Ishikawa (cell line): ENCODE data around the gene UBL7.

Source experiments
- CEBPB ChIP-seq: IDR thresholded peaks from 2 replicates; pipeline ENCODE4 v1.6.1; 2012
- CREB1 ChIP-seq: IDR thresholded peaks from 2 replicates; pipeline ENCODE4 v1.6.1; 2012; ENCODE audit warnings: low read depth
- EGR1 ChIP-seq: IDR thresholded peaks from 2 replicates; pipeline ENCODE4 v1.6.1; 2012
- EP300 ChIP-seq: IDR thresholded peaks from 2 replicates; pipeline ENCODE4 v1.6.1; 2012; ENCODE audit warnings: borderline replicate concordance
- FOXM1 ChIP-seq: IDR thresholded peaks from 2 replicates; pipeline ENCODE4 v1.6.1; 2012; ENCODE audit warnings: low read depth, borderline replicate concordance
- NFIC ChIP-seq: IDR thresholded peaks from 2 replicates; pipeline ENCODE4 v1.6.1; 2012
- RAD21 ChIP-seq: IDR thresholded peaks from 2 replicates; pipeline ENCODE4 v1.6.1; 2012; ENCODE audit warnings: low read depth
- TAF1 ChIP-seq: IDR thresholded peaks from 2 replicates; pipeline ENCODE4 v1.6.1; 2012; ENCODE audit warnings: low read depth, mild to moderate bottlenecking
- TCF12 ChIP-seq: IDR thresholded peaks from 2 replicates; pipeline ENCODE4 v1.6.1; 2012; ENCODE audit warnings: low read depth
- TEAD4 ChIP-seq: IDR thresholded peaks from 2 replicates; pipeline ENCODE4 v1.6.1; 2012
- YY1 ChIP-seq: IDR thresholded peaks from 2 replicates; pipeline ENCODE4 v1.6.1; 2012; ENCODE audit warnings: low read depth
- ZBTB7A ChIP-seq: IDR thresholded peaks from 2 replicates; pipeline ENCODE4 v1.6.1; 2012; ENCODE audit warnings: low read depth
- TF ChIP-seq, protein P1 (sequence below): IDR thresholded peaks from 2 replicates; pipeline ENCODE4 v1.6.1; 2012
- TF ChIP-seq, protein P2 (sequence below): IDR thresholded peaks from 2 replicates; pipeline ENCODE4 v1.6.1; 2012
- TF ChIP-seq, protein P3 (sequence below): IDR thresholded peaks from 2 replicates; pipeline ENCODE4 v1.6.1; 2012; ENCODE audit warnings: low read depth, mild to moderate bottlenecking

The UBL7 gene

DNA sequence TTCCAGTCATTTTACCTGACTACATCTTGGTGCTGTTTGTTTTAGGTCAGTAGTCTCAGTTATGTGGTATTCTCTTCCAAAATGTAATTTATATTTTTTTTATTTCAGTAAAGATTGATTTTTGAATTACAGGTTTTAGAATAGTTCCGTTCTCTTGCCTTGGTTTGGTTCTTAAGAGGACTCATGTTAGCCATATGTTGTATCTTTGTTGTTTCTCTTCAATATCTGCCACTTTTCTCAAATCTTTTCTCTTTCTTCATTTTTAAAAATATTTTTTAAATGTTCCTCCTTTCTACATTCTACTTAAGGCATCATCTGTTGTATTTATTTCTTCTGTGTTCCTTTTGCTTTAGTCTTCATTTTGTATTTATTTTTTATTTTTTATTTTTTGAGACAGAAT is 5.6 kb upstream of the UBL7 start:
- TF ChIP-seq ZBTB7A (no peak), CEBPB (no peak)

DNA sequence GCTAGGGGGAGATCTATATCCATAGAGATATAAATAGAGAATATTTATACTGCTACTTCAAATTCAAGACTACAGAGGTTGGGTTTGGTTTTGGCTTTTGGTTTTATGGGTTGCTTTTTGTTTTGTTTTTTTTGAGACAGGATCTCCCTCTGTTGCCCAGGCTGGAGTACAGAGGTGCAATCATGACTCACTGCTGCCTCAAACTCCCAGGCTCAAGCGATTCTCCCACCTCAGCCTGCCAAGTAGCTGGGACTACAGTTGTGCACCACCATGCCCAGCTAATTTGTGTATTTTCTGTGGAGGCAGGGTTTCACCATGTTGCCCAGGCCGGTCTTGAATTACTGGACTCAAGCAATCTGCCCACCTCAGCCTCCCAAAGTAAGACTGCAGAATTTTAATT is 3.9 kb upstream of the UBL7 start:
- TF ChIP-seq, protein P1, sequence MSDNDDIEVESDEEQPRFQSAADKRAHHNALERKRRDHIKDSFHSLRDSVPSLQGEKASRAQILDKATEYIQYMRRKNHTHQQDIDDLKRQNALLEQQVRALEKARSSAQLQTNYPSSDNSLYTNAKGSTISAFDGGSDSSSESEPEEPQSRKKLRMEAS = no peak
- TF ChIP-seq NFIC (no peak), EGR1 (no peak), YY1 (no peak), RAD21 (no peak), CEBPB (no peak), TEAD4 (no peak), ZBTB7A (no peak), TAF1 (no peak), EP300 (no peak), CREB1 (no peak), TCF12 (no peak), FOXM1 (no peak)
- TF ChIP-seq, protein P2, sequence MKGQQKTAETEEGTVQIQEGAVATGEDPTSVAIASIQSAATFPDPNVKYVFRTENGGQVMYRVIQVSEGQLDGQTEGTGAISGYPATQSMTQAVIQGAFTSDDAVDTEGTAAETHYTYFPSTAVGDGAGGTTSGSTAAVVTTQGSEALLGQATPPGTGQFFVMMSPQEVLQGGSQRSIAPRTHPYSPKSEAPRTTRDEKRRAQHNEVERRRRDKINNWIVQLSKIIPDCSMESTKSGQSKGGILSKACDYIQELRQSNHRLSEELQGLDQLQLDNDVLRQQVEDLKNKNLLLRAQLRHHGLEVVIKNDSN = no peak
- TF ChIP-seq, protein P3, sequence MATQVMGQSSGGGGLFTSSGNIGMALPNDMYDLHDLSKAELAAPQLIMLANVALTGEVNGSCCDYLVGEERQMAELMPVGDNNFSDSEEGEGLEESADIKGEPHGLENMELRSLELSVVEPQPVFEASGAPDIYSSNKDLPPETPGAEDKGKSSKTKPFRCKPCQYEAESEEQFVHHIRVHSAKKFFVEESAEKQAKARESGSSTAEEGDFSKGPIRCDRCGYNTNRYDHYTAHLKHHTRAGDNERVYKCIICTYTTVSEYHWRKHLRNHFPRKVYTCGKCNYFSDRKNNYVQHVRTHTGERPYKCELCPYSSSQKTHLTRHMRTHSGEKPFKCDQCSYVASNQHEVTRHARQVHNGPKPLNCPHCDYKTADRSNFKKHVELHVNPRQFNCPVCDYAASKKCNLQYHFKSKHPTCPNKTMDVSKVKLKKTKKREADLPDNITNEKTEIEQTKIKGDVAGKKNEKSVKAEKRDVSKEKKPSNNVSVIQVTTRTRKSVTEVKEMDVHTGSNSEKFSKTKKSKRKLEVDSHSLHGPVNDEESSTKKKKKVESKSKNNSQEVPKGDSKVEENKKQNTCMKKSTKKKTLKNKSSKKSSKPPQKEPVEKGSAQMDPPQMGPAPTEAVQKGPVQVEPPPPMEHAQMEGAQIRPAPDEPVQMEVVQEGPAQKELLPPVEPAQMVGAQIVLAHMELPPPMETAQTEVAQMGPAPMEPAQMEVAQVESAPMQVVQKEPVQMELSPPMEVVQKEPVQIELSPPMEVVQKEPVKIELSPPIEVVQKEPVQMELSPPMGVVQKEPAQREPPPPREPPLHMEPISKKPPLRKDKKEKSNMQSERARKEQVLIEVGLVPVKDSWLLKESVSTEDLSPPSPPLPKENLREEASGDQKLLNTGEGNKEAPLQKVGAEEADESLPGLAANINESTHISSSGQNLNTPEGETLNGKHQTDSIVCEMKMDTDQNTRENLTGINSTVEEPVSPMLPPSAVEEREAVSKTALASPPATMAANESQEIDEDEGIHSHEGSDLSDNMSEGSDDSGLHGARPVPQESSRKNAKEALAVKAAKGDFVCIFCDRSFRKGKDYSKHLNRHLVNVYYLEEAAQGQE = no peak

DNA sequence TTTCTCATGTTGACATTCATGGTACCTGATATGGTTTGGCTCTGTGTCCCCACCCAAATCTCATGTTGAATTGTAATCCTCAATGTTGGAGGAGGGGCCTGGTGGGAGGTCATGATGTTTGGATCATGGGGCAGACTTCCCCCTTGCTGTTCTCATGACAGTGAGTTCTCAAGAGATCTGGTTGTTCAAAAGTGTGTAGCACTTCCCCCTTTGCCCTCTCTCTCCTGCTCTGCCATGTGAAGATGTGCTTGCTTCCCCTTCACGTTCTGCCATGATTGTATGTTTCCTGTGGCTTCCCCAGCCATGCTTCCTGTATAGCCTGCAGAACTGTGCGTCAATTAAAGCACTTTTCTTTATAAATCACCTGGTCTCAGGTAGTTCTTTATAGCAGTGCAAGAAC is 3.3 kb upstream of the UBL7 start:
- no peak for TF ChIP-seq YY1
- TF ChIP-seq, protein P3 = no peak
- no peak for TF ChIP-seq TAF1
- TF ChIP-seq, protein P2 = no peak
- TF ChIP-seq EGR1 = no peak
- TF ChIP-seq TCF12 = no peak
- no peak for TF ChIP-seq TEAD4
- TF ChIP-seq, protein P1 = no peak
- TF ChIP-seq CEBPB = no peak
- no peak for TF ChIP-seq RAD21
- no peak for TF ChIP-seq FOXM1
- no peak for TF ChIP-seq ZBTB7A
- no peak for TF ChIP-seq NFIC
- TF ChIP-seq EP300 = no peak
- TF ChIP-seq CREB1 = no peak

DNA sequence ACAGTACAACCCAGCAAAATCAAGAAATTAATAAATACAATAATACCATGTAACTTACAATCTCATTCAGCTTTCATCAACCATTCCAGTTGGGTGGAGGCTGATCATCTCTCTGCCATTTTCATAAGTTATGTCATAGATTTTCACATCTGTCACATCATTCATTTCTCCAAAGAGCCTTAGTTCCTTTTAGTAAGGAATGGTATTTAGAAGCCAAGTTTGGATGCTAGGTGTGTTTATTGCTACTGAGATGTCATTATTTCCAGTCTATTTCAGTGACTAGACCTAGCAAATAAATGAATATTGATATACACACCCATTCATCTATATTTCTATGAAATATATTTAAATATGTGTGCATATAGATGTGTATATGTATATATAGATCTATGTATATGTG is 2.7 kb upstream of the UBL7 start:
- no peak for TF ChIP-seq RAD21
- TF ChIP-seq EP300 = no peak
- TF ChIP-seq, protein P2 = no peak
- TF ChIP-seq, protein P3 = no peak
- TF ChIP-seq CEBPB = no peak
- no peak for TF ChIP-seq TAF1
- TF ChIP-seq CREB1 = no peak

DNA sequence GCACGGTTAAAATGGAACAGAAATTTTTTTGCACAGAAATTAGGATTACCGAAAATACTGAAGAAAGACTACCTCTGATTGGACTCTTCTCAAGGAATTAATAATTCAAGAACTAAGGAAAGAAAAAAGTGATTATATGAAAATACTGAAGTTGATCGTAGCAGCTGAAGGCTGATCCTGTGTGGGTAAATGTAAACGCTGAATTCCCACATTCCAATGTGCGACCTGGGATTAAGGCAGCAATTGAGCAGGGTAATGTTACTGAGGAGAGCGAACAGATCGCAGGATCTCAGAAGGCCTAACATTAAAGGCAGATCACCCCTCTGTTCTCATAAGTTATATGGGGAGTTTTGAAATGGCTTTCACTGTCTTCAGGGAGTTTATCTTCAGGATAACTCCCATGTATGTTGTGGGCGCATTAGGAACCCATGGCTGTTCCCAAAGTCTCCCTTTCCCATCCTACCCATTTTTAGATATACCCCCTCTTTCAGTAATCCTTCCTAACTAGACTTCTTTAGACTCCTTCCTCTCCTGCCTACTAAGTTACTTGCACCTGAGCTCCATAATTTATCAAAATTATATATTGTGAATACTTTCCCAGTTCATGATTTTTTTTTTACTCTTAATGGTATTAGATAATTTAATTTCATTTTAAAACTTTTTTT is 1.0 kb upstream of the UBL7 start:
- TF ChIP-seq, protein P1 = no peak
- TF ChIP-seq RAD21 (no peak), ZBTB7A (no peak), CREB1 (no peak), EP300 (no peak), FOXM1 (no peak), CEBPB (no peak), TAF1 (no peak), TEAD4 (no peak), YY1 (no peak), TCF12 (no peak), NFIC (no peak), EGR1 (no peak)
- TF ChIP-seq, protein P2 = no peak
- TF ChIP-seq, protein P3 = no peak
